Stimulated activated CD4-positive, alpha-beta T cell treated with anti-CD3 and anti-CD28 coated beads, Interleukin-15, amount 100 ng/mL, for 1 hour (primary cell): ENCODE results near the gene PAQR4.
"Not testable (repeated sequence)": the region's sequence is repeated elsewhere in the genome, so short reads cannot be mapped to it uniquely, and the experiment has no call there.

Source experiments
- DNase-seq, 2 donors: peaks; one replicate each; pipeline ENCODE4 v3.0.0-alpha.2; 2020; ENCODE audit warnings: low read depth in 1 of 2, low spot score in 1 of 2

Gene PAQR4

GRCh38 chr16:2968738-2969544 lies at the start of gene PAQR4:
Gene PAQR4 (plus strand): TSS chr16:2969348. CDS start chr16:2969675, 327 bp downstream.
- DNase-seq, result peak; percentile 60 to 72

GRCh38 chr16:2919511-2920255 lies 49.5 kb upstream of the PAQR4 start:
- peak; percentile 12 to 24 for DNase-seq

GRCh38 chr16:2923481-2923880 lies 45.7 kb upstream of the PAQR4 start:
- DNase-seq, result no peak

GRCh38 chr16:2924901-2925755 lies 44.0 kb upstream of the PAQR4 start:
- DNase-seq, result no peak

GRCh38 chr16:2925951-2926649 lies 43.0 kb upstream of the PAQR4 start:
- DNase-seq, result no peak

- DNase-seq, result no peak
These were observed 42.5 kb upstream of the PAQR4 start for GRCh38 chr16:2926650-2926999.

GRCh38 chr16:2927010-2927646 lies 42.0 kb upstream of the PAQR4 start:
- DNase-seq, result peak; percentile 66 to 67

- not testable (repeated sequence) for DNase-seq
These were observed 41.0 kb upstream of the PAQR4 start for GRCh38 chr16:2928151-2928550.

GRCh38 chr16:2928796-2929195 lies 40.4 kb upstream of the PAQR4 start:
- no peak for DNase-seq

- DNase-seq, result no peak
These were observed 39.5 kb upstream of the PAQR4 start for GRCh38 chr16:2929693-2930092.

- no peak for DNase-seq
These were observed 38.9 kb upstream of the PAQR4 start for GRCh38 chr16:2930236-2930635.

GRCh38 chr16:2931231-2931914 lies 37.8 kb upstream of the PAQR4 start:
- DNase-seq, result not testable (repeated sequence)

GRCh38 chr16:2933136-2933535 lies 36.0 kb upstream of the PAQR4 start:
- no peak for DNase-seq

GRCh38 chr16:2933701-2934100 lies 35.4 kb upstream of the PAQR4 start:
- no peak for DNase-seq

GRCh38 chr16:2934450-2934849 lies 34.7 kb upstream of the PAQR4 start:
- DNase-seq, result no peak

GRCh38 chr16:2936436-2937011 lies 32.6 kb upstream of the PAQR4 start:
- DNase-seq, result no peak

- no peak for DNase-seq
These were observed 32.0 kb upstream of the PAQR4 start for GRCh38 chr16:2937170-2937569.

- DNase-seq, result no peak
These were observed 30.9 kb upstream of the PAQR4 start for GRCh38 chr16:2938206-2938605.

- no peak for DNase-seq
These were observed 29.2 kb upstream of the PAQR4 start for GRCh38 chr16:2939968-2940367.

- no peak for DNase-seq
These were observed 27.1 kb upstream of the PAQR4 start for GRCh38 chr16:2942045-2942444.
